Measurements from ENCODE around the gene CMTM2. TPM values are rescaled to one million over a fixed set of nuclear protein-coding genes. Genes with fewer than 3 reads are reported as not detected.
A peak's percentile ranks its signal among the peaks of the same experiment; 100 is the strongest.

Gene CMTM2
- total and polyA plus RNA-seq, 9 of the 15 experiments (the other 6 are each of a cell fraction or from before 2014, with no cell fraction given) = not detected

DNA sequence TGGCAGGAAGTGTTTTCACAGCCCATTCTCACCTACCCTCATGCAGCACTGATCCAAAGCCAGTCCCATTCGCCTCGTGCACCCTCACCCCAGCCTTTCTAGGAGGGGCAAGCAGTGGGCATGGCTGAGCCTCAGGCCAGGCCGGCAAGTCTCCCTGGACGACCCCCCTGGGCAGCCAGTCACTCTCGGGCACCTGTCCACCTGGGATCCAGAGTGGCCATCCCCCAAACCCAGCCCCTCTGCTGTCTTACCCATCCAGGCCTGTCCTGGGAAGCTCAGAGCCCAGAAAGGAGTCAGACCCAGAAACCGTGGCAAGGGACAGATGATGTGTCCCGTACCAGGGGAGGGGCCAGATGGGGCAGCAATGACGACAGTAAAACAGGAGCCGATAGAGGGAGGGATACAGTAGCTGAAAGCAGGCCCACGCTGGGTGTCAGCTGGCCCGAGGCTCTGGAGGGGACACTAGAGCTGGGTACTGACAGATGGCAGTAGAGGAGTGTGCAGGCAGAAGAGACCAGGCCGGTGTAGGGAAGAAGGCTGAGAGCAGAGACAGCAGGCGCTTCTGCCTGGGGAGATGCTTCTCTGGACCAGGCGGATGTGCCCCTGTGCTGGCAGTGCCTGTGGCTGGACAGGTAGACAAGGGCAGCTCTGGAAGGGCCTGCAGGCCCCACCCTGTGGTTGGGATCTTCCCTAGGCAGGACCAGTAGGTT is 31.0 kb downstream of the CMTM2 start:
- Histone ChIP-seq H3K9me3 (replicated peaks; ENCODE audit: control insufficient read depth, insufficient read depth, low read depth, low read length) (no peaks in the 10 kb centered on the region), H3K4me3 (no peak overlapping the region), H3K9me1 (ENCODE audit: control insufficient read depth, insufficient read depth, low read length) (no peaks in the 10 kb centered on the region), H3K79me2 (ENCODE audit: control insufficient read depth, insufficient read depth, low read length) (peaks cover 12% of the 10 kb centered on the region), H3K4me2 (ENCODE audit: insufficient read depth, low read length) (no peak overlapping the region), H3K4me1 (replicated peaks in 1 of 2; ENCODE audit: control insufficient read depth in 2 of 2, insufficient read depth in 2 of 2, low read length in 2 of 2) (peaks cover 19 to 36% of the 10 kb centered on the region in 2 experiments), H3K36me3 (ENCODE audit: control insufficient read depth, insufficient read depth, low read length) (peaks cover 79% of the 10 kb centered on the region; the same call in 2 of the 3 replicates), H3K9ac (ENCODE audit: insufficient read depth in 1 of 2, low read depth in 2 of 2, low read length in 2 of 2) (peak overlapping the region in 1 of 2 experiments; percentile 45; a peak in 2 of 4 replicates), H3K27me3 (ENCODE audit: control insufficient read depth in 2 of 2, insufficient read depth in 2 of 2, low read length in 2 of 2) (no peaks in the 10 kb centered on the region), H3K27ac (ENCODE audit: extremely low read depth, low read depth, low read length) (no peak overlapping the region), H4K20me1 (replicated peaks; ENCODE audit: control insufficient read depth, insufficient read depth, low read length) (peaks cover 4% of the 10 kb centered on the region; the same call in 1 of the 2 replicates), H2AFZ (ENCODE audit: low read depth, low read length) (no peak overlapping the region)
- intact Hi-C loops (cut with micrococcal nuclease) = no loop called here
- in situ Hi-C loops (cut with MboI) = no loop called here
- no peak for ATAC-seq
- BruUV-seq (replicated peaks) = no TSS peak
- CTCF ChIA-PET (ENCODE audit: low intra/inter-chr PET ratio) = interaction anchor here (0.7 kb wide), 1 partner anchor 258 kb away, joined by 3 read pairs; no protein-coding TSS in a partner anchor
- TF ChIP-seq POLR2G (IDR thresholded peaks at IDR 0.05; ENCODE audit: low read depth, low read length) = peak; percentile 35; the same call in 1 of the 2 replicates
- TF ChIP-seq EZH2 (IDR thresholded peaks at IDR 0.05; ENCODE audit: borderline replicate concordance, low read depth, low read length) = no peak
- no peak for TF ChIP-seq ZNF76 (CRISPR knock-in tag; IDR thresholded peaks at IDR 0.05; ENCODE audit: borderline replicate concordance)
- no peak for TF ChIP-seq POLR2AphosphoS5 (IDR thresholded peaks at IDR 0.05; ENCODE audit: control insufficient read depth, insufficient read depth, low read depth, low read length)
- TF ChIP-seq, protein P1, sequence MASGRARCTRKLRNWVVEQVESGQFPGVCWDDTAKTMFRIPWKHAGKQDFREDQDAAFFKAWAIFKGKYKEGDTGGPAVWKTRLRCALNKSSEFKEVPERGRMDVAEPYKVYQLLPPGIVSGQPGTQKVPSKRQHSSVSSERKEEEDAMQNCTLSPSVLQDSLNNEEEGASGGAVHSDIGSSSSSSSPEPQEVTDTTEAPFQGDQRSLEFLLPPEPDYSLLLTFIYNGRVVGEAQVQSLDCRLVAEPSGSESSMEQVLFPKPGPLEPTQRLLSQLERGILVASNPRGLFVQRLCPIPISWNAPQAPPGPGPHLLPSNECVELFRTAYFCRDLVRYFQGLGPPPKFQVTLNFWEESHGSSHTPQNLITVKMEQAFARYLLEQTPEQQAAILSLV (tag; IDR thresholded peaks at IDR 0.05) = no peak
- no peak for TF ChIP-seq SMAD3 (CRISPR knock-in tag; conservative IDR thresholded peaks at IDR 0.05)
- no peak for TF ChIP-seq FOXM1 (IDR thresholded peaks at IDR 0.05; ENCODE audit: low read depth)
- TF ChIP-seq FOXM1 (CRISPR knock-in tag; IDR thresholded peaks at IDR 0.05; ENCODE audit: low read depth) = no peak
- POLR2A ChIA-PET = interaction anchor here (0.9 to 1.6 kb wide), 4 partner anchors 10 to 25 kb away, joined by 3 to 5 read pairs (median 4); no protein-coding TSS in a partner anchor
- WGBS (ENCODE audit: insufficient coverage, low coverage, missing lambda C conversion rate) = 84% methylated on average over 13 of the region's 14 CpGs
- FAIRE-seq = no peak
- no peak for DNase-seq (ENCODE audit: extremely low read depth in 1 of 4, low spot score in 3 of 4)

All from K562 (cell line).